ENCODE results near the gene PYGB.

- TF ChIP-seq CTCF (IDR thresholded peaks at IDR 0.05) (no peak), EZH2 (IDR thresholded peaks at IDR 0.05; ENCODE audit: borderline replicate concordance, insufficient read depth, low read depth, low read length, poor library complexity, severe bottlenecking) (no peak)
Observed at GRCh38 chr20:25281541-25281991, 33.7 kb downstream of the PYGB start.

Data from B cell (primary cell).